HG03432 (cell line): Measurements from ENCODE around the gene PCDHGA4.
A peak's percentile ranks its signal among the peaks of the same experiment; 100 is the strongest.
"Not testable (repeated sequence)": the region's sequence is repeated elsewhere in the genome, so short reads cannot be mapped to it uniquely, and the experiment has no call there.

Experiments used
- ATAC-seq: cut with Tn5 transposase; IDR thresholded peaks from one replicate; pipeline ENCODE4 v1.9.1; 2021; ENCODE audit warnings: mild to moderate bottlenecking, moderate library complexity; ENCODE audit not compliant: unreplicated experiment

PCDHGA4 gene

DNA sequence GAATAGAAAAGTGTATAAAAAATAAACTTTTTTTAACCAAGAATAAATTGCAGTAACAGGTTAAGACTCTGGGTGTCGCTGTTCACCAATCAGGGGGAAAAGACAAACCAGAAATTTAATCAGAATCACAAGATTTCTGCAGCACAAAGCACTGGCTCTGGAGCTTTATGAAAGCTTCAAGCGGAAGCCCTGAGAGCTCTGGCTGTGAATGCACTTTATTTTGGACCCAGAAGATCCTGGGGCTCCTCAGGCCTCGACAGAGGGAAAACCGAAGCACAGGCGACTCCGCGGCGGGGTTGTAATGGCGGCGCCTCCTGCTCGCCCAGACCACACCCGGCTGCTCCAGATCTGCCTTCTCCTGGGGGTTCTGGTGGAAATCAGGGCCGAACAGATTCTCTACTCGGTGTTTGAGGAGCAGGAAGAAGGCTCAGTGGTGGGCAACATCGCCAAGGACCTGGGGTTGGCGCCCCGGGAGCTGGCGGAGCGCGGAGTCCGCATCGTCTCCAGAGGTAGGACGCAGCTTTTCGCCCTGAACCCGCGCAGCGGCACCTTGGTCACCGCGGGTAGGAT, at the start of gene PCDHGA4:
Gene PCDHGA4, plus strand, starts transcription at position 122 of the 570 bp plus-strand sequence. Its CDS starts 87 bp downstream, at position 209.
- ATAC-seq, result no peak

DNA sequence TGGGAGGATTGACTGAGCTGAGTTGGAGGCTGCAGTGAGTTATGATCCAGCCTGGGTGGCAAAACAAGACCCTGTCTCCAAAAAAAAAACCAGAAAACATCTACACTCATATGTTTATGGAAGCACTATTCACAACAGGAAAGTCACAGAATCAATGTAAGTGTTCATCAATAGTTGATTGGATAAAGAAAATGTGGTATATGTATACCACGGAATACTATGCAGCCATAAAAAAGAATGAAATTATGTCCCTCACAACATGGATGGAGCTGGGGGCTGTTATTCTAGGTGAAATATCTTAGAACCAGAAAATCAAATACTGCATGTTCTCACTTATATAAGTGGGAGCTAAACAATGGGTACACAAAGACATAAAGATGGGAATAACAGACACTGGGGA, 48.2 kb upstream of the PCDHGA4 start:
- ATAC-seq, result no peak

- no peak for ATAC-seq
Measured at GRCh38 chr5:141313711-141314110, 41.1 kb upstream of the PCDHGA4 start.

DNA sequence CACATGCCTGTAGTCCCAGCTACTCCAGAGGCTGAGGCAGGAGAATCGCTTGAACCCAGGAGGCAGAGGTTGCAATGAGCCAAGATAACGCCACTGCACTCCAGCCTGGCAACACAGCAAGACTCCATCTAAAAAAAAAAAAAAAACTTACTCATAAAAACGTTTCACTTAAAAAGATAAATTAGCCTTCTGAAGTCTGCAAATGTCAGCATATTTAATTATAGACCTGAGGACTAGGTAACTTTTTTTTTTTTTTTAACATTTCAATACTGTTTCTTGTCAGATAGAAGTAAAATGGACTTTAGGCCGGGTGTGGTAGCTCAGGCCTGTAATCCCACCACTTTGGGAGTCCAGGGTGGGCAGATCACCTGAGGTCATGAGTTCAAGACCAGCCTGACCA, 37.9 kb upstream of the PCDHGA4 start:
- ATAC-seq, result not testable (repeated sequence)

DNA sequence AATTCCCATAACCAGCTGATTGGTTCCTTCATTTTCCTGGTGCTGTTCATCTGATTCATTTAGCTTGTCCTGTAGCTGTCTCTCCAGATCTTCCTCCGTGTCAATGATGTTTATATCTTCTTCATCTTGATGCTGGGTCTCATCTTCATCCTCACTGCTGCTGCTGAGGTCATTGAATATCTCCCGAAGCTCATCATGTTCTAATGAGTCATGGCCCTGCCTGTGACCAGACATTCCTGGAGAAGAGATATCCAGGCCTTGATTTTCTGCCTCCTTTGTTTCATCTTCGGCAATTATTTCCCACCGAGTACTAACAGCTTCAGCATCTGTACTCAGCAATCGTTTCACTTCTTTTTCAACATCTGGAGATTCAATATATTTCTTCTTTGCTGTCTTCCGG, 35.6 kb upstream of the PCDHGA4 start:
- ATAC-seq, result no peak

- ATAC-seq, result no peak
Measured at GRCh38 chr5:141319699-141320098, 35.1 kb upstream of the PCDHGA4 start.

GRCh38 chr5:141320225-141321169, 34.3 kb upstream of the PCDHGA4 start, which contains the start of gene TAF7:
Gene TAF7 (minus strand): TSS chr5:141320784. CDS start chr5:141320044, 740 bp downstream.
- ATAC-seq, result peak; percentile 96

GRCh38 chr5:141322261-141322660, 32.6 kb upstream of the PCDHGA4 start:
- no peak for ATAC-seq

- ATAC-seq, result peak; percentile 89
Measured at GRCh38 chr5:141326088-141326854, 28.6 kb upstream of the PCDHGA4 start.

DNA sequence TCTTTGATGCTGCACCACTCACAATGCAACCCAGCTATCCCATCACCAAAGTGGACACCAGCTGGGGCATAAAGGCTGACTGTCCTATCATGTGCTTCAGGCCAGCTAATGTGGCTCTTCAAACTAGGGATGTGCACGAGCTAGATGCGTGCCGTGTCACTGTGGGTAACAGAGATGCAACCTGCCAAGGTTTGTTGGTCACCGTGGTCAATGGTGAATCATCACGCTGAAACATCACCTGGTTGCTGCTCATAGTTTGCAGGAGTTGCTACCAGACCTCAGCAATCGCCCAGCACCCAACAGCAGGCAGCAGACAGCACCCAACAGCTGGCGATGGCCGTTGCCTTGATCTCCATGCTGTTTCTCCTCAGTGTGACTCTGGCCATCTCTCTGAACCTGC, 26.6 kb upstream of the PCDHGA4 start:
- ATAC-seq, result no peak

DNA sequence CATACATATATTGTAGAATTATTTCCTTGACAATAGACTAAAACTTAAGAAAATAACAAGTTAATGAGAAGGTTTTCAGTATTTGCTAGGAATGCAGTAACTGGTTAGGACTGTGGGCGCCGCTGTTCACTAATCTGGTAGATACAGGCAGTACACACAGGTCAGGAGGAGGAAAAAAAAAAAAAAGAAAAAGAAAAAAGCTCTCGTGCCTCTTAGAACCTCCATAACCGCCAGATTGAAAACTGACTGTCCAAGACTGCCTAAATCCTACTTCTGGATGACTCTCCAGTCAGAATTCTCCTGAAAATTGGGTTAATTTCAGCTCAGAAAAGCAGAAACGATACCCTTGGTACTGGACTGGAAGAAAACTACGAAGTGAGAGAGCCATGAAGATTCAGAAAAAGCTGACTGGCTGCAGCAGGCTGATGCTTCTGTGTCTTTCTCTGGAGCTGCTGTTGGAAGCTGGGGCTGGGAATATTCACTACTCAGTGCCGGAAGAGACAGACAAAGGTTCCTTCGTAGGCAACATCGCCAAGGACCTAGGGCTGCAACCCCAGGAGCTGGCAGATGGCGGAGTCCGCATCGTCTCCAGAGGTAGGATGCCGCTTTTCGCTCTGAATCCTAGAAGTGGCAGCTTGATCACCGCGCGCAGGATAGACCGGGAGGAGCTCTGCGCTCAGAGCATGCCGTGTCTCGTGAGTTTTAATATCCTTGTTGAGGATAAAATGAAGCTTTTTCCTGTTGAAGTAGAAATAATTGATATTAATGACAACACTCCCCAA, 24.3 kb upstream of the PCDHGA4 start, which contains the start of gene PCDHGA1:
Gene PCDHGA1, plus strand, starts transcription at position 216 of the 782 bp plus-strand sequence.
- ATAC-seq, result peak; percentile 65

- ATAC-seq, result not testable (repeated sequence)
Measured at GRCh38 chr5:141332571-141332970, 22.2 kb upstream of the PCDHGA4 start.

- no peak for ATAC-seq
Measured at GRCh38 chr5:141338538-141339306, 16.1 kb upstream of the PCDHGA4 start, which contains the start of gene PCDHGA2. Gene PCDHGA2 (plus strand): TSS chr5:141338760.

DNA sequence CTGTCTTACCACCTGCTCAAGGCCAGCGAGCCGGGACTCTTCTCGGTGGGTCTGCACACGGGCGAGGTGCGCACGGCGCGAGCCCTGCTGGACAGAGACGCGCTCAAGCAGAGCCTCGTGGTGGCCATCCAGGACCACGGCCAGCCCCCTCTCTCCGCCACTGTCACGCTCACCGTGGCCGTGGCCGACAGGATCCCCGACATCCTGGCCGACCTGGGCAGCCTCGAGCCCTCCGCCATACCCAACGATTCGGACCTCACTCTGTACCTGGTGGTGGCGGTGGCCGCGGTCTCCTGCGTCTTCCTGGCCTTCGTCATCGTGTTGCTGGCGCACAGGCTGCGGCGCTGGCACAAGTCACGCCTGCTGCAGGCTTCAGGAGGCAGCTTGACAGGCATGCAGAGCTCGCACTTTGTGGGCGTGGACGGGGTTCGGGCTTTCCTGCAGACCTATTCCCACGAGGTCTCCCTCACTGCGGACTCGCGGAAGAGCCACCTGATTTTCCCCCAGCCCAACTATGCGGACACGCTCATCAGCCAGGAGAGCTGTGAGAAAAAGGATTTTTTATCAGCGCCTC, 14.0 kb upstream of the PCDHGA4 start:
- not testable (repeated sequence) for ATAC-seq

GRCh38 chr5:141342773-141343172, 12.0 kb upstream of the PCDHGA4 start:
- no peak for ATAC-seq

DNA sequence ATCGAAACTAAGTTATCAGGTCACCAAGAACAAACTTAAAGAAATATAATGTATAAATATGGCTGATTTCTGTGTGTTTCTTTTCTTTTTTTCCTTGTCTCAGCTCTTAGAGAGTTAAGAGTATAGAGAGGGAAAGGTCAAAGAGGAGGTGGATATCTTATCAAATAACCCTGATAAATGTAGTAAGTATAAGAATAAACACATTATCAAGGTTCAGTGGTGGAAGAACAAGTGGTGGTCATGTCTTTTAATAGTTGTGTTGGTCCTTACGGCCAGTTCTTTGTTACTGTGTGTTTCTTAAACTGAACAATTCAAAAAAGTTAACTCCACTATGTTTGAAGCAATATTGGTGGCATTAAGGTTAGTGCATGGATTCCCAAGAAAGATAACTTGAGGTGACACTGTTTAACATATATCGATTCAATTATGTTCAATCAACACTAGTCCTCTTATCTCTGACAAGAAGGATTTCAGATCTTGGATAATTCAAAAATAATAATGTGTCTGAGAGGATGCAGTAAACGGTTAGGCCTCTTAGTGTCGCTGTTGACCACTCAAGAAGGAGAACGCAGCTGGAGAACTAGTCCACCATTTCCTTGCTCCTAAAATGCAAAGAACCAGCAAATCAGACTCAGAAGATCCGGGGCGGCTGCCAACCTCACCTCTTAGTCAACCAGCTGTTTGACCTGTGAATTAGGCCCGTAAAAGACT, 11.4 kb upstream of the PCDHGA4 start, which contains the start of gene PCDHGA3:
Gene PCDHGA3, plus strand, starts transcription at position 588 of the 711 bp plus-strand sequence. CDS start 205 bp downstream, outside the sequence.
- ATAC-seq, result peak; percentile 63

- ATAC-seq, result peak; percentile 29
Measured at GRCh38 chr5:141343953-141344463, 10.8 kb upstream of the PCDHGA4 start.

GRCh38 chr5:141345327-141345726, 9.5 kb upstream of the PCDHGA4 start:
- no peak for ATAC-seq
